GM18498 (cell line): Measurements from ENCODE around the gene AGTRAP.

Experiments
- ATAC-seq: cut with Tn5 transposase; IDR thresholded peaks from one replicate; pipeline ENCODE4 v1.9.1; 2021; ENCODE audit warnings: mild to moderate bottlenecking, moderate library complexity; ENCODE audit not compliant: unreplicated experiment

Gene AGTRAP

DNA sequence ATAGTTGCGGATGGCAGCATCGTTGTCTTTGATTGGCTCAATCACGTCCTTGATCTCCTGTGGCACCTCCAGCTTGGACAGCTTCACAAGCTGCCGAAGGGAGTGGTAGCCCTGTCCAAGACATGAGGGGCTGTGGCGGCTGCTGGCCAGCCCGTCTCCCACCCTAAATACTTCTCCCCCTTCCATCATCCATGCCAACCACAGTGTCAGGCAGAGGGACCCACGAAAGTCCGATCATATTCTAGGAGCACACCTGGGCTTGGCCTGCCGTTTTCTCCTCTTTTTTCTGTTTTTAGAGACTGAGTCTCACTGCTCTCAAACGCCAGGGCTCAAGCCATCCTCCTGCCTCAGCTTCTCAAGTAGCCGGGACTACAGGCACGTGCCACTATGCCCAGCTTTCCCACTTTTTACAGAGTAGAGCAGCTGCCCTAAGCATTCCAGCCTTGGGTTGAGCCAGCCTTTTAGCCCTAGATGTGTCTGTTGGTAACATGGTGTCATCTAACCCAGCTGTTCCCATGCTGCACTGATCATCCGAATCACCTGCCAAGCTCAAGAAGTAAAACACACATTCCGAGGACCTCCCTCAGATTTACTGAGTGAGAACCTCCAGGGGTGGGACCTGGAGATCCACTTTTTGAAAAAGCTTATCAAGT, 59.4 kb downstream of the AGTRAP start:
- ATAC-seq = no peak

DNA sequence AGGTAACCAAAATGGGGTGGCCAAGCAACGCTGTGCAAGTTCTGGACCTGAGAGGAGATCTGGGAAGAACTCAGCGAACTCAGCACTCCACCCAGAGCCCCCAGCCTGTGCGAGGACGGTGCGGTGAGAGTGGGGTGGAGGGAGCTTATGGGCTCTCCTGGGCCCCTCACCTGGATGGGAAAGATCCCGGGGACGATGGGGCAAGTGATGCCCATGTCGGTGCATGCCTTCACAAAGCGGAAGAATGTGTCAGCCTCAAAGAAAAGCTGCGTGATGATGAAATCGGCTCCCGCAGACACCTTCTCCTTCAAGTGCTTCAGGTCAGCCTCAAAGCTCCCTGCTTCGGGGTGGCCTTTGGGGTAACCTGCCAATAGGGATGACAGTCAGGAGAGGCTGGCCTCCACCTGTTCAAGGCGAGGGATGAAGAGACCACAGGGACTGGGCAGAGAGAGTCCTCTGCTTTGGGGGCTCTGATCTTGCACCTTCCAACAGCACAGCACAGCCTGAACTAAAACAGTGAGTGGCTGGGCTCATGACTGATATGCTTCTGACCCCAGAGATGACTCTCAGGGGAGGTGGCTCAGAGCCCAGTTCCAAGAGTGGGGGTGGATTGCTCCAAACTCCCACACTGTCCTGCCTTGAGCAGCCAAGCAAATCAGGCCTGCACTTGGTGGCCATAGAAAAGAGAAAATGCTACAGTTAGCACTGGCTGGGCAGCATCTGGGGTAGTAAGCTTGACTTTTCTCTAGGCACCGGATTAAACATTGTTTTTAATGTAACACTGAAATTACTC, 60.3 kb downstream of the AGTRAP start:
- ATAC-seq = no peak

DNA sequence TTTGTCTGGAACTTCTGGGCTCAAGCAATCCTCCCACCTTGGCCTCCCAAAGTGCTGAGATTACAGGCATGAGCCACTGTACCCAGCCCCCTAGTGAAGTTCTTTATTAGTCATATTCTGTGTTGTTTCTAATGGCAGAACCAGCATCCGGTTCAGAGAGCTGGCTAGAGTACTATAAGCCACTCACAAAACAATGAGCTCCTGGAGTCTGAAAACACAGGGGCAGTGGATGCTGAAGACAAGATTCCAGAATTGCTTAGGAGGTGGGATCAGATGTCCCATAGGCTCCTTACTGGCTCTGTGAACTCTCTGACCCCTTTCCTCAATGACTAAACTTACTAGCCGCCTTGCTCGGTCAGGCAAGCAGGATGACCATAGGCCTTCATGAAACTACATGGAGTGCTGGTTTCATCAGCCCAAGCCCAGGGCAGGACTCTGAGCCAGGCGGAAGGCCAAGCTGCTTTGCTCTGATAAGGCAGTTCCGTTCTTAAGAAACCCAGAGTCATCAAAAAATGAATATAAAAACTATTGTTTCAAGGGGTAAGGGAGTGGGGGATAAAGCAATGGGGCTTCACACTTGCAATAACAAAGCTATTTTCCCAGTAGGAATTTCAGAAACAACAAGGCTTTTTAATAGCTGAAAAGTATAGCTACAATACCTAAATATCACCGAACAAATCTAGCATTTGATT, 61.7 kb downstream of the AGTRAP start:
- ATAC-seq = no peak

DNA sequence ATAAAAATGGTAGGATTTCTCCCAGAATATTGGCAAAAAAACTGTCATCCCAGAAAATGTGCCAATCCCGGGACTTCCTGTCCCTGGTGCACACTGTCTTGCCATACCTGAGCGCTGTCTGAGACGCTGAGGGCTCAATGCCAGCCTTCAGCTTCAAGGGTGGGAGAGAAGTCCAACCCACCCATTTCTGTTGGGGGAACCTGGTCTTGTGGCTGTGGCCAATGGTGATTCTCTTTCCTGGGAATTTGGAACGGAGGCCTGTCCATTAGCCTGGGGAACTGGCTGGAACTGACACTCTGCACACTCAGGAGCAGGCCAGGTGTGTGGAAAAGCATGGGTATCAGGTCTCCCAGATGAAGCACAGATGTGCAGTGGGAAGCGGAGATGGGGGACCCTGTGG, 63.2 kb downstream of the AGTRAP start:
- no peak for ATAC-seq

DNA sequence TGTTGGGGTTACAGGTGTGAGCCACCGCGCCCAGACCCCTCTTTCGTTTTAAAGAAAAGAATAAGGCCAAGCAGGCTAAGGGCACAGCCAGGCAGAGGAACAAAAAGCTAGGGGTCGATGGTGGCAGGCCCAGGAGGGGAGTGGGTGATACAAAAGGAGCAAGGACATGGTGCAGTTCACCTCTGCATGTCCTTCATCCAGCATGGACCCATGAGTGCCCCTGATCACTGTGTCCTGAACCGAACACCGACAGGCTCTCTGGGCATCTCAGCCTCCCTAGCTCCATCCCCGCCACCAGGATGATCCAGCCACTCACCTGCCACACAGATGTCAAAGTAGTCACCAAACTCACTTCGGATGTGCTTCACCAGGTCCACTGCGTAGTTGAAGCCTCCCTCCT, 64.0 kb downstream of the AGTRAP start:
- ATAC-seq = no peak

DNA sequence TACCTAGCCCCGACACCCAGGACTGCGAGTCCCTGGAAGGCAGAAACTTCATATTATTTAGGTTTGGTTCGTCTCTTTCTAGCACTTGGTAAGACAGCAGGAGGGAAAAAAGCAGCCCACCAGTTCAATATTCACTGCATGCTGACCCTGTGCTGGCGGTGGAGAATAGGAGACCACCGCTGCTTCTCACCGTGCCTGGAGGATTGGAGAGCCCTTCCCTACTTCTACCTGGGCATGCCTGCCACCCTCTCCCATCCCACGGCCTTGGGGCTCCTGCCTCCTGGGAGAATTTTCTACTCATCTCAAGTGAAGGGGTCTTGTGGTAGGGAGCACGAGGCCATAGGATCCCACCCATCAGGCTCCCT, 64.4 kb downstream of the AGTRAP start:
- no peak for ATAC-seq
